Esophagus muscularis mucosa (tissue), 4 donors: ENCODE results near the gene MAST4.

Source experiments
- EP300 ChIP-seq: sonication (generic); formaldehyde crosslinking; IDR thresholded peaks from one replicate; pipeline ENCODE4 v1.6.1; 2017; ENCODE audit warnings: antibody characterized with exemption
- POLR2A ChIP-seq: fragments of 450-650 bp; IDR thresholded peaks from one replicate; pipeline ENCODE4 v1.6.1; 2017; ENCODE audit warnings: antibody characterized with exemption, moderate library complexity, mild to moderate bottlenecking, low read depth
- POLR2AphosphoS5 ChIP-seq, 2 donors: sonication (generic); formaldehyde crosslinking; IDR thresholded peaks; one replicate each; pipeline ENCODE4 v1.6.1; 2017; ENCODE audit warnings: antibody characterized with exemption in 2 of 2
- TF ChIP-seq, protein P1 (sequence below), 3 experiments: fragments of 200-600 bp in 2 of 3; fragments of 450-650 bp in 1 of 3; sonication (generic) in 2 of 3; IDR thresholded peaks; one replicate each; pipeline ENCODE4 v1.5.1; 2017 to 2019; ENCODE audit warnings: antibody characterized with exemption in 3 of 3, mild to moderate bottlenecking in 2 of 3, moderate library complexity in 1 of 3

DNA sequence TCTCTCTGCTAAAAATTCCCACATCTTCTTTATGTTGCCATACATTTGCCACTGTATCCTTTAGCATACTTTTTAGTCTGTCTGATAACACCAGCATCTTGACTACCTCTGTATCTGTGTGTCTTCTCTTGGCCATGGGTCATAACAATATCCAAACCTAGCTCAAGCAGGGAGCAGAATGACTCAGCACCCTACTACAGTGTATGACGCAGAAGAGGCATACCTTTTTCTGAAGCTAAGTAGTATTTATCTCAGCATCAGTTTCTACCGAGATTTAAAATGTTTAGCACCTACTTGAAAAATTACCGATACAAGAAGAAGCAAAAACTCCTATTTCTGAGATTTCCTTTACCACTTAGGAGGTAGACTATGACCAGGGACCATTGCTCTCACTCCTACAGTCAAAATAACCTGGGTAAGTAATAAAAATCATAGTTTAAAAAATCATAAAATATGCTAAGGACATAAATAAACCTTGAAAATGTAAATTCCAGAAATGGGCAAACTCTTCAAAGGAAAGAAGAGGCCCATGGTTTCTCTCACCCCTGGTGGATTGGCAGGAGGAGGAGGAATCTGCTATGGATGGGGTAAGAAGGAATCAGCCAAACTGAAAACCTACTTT, 286.5 kb downstream of the MAST4 start:
- TF ChIP-seq, protein P1, sequence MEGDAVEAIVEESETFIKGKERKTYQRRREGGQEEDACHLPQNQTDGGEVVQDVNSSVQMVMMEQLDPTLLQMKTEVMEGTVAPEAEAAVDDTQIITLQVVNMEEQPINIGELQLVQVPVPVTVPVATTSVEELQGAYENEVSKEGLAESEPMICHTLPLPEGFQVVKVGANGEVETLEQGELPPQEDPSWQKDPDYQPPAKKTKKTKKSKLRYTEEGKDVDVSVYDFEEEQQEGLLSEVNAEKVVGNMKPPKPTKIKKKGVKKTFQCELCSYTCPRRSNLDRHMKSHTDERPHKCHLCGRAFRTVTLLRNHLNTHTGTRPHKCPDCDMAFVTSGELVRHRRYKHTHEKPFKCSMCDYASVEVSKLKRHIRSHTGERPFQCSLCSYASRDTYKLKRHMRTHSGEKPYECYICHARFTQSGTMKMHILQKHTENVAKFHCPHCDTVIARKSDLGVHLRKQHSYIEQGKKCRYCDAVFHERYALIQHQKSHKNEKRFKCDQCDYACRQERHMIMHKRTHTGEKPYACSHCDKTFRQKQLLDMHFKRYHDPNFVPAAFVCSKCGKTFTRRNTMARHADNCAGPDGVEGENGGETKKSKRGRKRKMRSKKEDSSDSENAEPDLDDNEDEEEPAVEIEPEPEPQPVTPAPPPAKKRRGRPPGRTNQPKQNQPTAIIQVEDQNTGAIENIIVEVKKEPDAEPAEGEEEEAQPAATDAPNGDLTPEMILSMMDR (IDR thresholded peaks at IDR 0.05), result no peak
- no peak for TF ChIP-seq EP300
- no peak for TF ChIP-seq POLR2AphosphoS5 (IDR thresholded peaks at IDR 0.05)
- TF ChIP-seq POLR2A, result no peak
